ENCODE measurements around the gene RTN4RL2. TPM values are rescaled to one million over a fixed set of nuclear protein-coding genes. Genes with fewer than 3 reads are reported as not detected.
"Not testable (repeated sequence)": the region's sequence is repeated elsewhere in the genome, so short reads cannot be mapped to it uniquely, and the experiment has no call there.

RTN4RL2 gene
- total RNA-seq, 1 donor from 2014 or later: 4.8 TPM

DNA sequence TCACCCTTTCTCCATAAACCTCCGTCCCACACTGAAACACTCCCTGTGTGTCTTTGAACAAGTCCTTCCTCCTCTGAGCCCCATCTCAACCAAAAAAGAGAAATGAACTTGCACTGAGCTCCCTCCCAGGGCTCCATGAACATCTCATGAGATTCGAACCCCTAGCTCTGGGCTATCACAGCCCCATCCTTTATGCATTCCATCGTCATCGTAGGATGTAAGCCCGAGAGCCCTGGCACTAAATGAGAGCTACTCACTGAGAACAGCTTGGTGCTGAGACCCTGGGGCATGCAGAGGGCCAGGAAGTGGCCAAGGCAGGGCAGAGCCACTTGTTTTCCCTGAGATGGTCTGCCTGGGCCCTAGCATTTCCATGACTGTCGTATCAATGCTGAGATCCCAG is 20.5 kb upstream of the RTN4RL2 start:
- peaks cover 15% of the 10 kb centered on the region for H3K4me1 ChIP-seq

GRCh38 chr11:57440744-57441414 is 19.4 kb upstream of the RTN4RL2 start:
- no peak for TF ChIP-seq CTCF (IDR thresholded peaks at IDR 0.05)
- no peaks in the 10 kb centered on the region for H3K9me3 ChIP-seq
- no peak overlapping the region for H3K4me3 ChIP-seq
- H3K27me3 ChIP-seq (ENCODE audit: low read depth): no peaks in the 10 kb centered on the region
- DNase-seq (no peak), ATAC-seq (peak; percentile 67 to 82)
- intact Hi-C loops (cut with DNase I): no loop called here
- H3K27ac ChIP-seq: peak overlapping the region; percentile 58
- H3K4me1 ChIP-seq: peaks cover 4% of the 10 kb centered on the region
- H3K36me3 ChIP-seq: no peaks in the 10 kb centered on the region

More for the DNA sequence above, 20.5 kb upstream of the RTN4RL2 start:
- Histone ChIP-seq H3K27ac (no peak overlapping the region), H3K4me3 (no peak overlapping the region), H3K9me3 (no peaks in the 10 kb centered on the region), H3K27me3 (ENCODE audit: low read depth) (no peaks in the 10 kb centered on the region), H3K36me3 (no peaks in the 10 kb centered on the region)
- no peak for TF ChIP-seq CTCF (IDR thresholded peaks at IDR 0.05)
- DNase-seq (no peak), ATAC-seq (no peak)
- intact Hi-C loops (cut with DNase I): no loop called here

DNA sequence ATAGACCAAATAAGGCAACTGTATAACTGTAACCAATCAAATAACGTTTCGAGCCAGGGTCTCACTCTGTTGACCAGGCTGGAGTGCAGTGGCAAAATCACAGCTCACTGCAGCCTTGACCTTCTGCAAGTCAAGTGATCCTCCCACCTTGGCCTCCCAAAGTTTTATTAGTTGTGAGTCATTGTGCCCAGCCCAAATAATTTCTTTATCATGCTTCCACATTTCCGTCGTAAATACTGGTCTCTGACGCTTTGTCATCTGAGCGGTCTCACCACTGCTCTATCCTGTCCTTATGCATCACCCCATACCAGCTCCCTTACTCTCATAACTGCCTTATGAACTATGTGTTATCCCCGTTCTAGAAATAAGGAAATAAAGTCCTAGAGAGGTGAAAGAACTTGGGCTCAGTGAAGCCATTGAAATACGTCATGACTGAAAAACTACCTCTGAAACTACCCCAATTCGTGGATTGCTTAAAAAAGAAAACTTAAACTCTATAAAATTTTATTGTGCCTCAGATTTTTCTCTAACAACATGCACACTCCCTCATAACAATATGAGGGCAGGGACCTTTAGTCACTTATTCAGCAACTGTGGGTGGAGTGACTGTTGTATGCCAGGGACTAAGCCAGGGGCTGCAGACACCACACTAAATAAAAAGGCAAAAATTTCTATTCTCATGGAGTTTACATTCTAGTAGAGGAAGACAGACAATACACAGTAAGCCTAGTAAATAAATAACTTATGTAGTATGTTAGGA is 15.8 kb upstream of the RTN4RL2 start:
- Histone ChIP-seq H3K27ac (no peak overlapping the region), H3K27me3 (ENCODE audit: low read depth) (no peaks in the 10 kb centered on the region), H3K36me3 (no peaks in the 10 kb centered on the region), H3K4me3 (no peak overlapping the region), H3K4me1 (no peaks in the 10 kb centered on the region), H3K9me3 (no peaks in the 10 kb centered on the region)
- DNase-seq: no peak
- TF ChIP-seq CTCF (IDR thresholded peaks at IDR 0.05): no peak
- no peak for ATAC-seq
- intact Hi-C loops (cut with DNase I): no loop called here

DNA sequence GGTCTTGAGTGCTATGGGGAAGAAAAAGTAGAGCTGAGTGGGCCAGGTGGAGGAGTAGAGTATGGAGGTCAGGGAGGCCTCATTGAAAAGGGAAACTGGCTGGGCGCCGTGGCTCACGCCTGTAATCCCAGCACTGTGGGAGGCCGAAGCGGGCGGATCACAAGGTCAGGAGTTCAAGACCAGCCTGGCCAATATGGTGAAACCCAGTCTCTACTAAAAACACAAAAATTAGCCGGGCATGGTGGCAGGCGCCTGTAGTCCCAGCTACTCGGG is 15.3 kb upstream of the RTN4RL2 start:
- H3K4me3 ChIP-seq; H3K36me3 ChIP-seq; H3K27me3 ChIP-seq (ENCODE audit: low read depth); ATAC-seq; H3K9me3 ChIP-seq; intact Hi-C loops (cut with DNase I); H3K27ac ChIP-seq; DNase-seq; H3K4me1 ChIP-seq: not testable (repeated sequence)

GRCh38 chr11:57446055-57446454 is 14.3 kb upstream of the RTN4RL2 start:
- no peak overlapping the region for H3K4me3 ChIP-seq
- DNase-seq (no peak), ATAC-seq (no peak)
- no peaks in the 10 kb centered on the region for H3K27me3 ChIP-seq (ENCODE audit: low read depth)
- intact Hi-C loops (cut with DNase I): no loop called here
- H3K9me3 ChIP-seq: no peaks in the 10 kb centered on the region
- no peaks in the 10 kb centered on the region for H3K4me1 ChIP-seq
- no peak for TF ChIP-seq CTCF (IDR thresholded peaks at IDR 0.05)
- no peaks in the 10 kb centered on the region for H3K36me3 ChIP-seq
- no peak overlapping the region for H3K27ac ChIP-seq

- Histone ChIP-seq H3K27me3 (ENCODE audit: low read depth) (peaks cover 7% of the 10 kb centered on the region), H3K27ac (no peak overlapping the region), H3K4me3 (no peak overlapping the region), H3K4me1 (peaks cover 18% of the 10 kb centered on the region), H3K36me3 (no peaks in the 10 kb centered on the region), H3K9me3 (no peaks in the 10 kb centered on the region)
- ATAC-seq: no peak
- TF ChIP-seq CTCF (IDR thresholded peaks at IDR 0.05): no peak
- DNase-seq: no peak
- intact Hi-C loops (cut with DNase I): no loop called here
These were observed 6.7 kb upstream of the RTN4RL2 start for GRCh38 chr11:57453543-57454177.
